HepG2 (cell line): ENCODE data around the gene AMZ2. TPM values are rescaled to one million over a fixed set of nuclear protein-coding genes. Genes with fewer than 3 reads are reported as not detected.
A peak's percentile ranks its signal among the peaks of the same experiment; 100 is the strongest.
"Not testable (repeated sequence)": the region's sequence is repeated elsewhere in the genome, so short reads cannot be mapped to it uniquely, and the experiment has no call there.

Experiments used
- ARID5B ChIP-seq: IDR thresholded peaks from 2 replicates; pipeline ENCODE4 v1.4.0; 2020; ENCODE audit warnings: mild to moderate bottlenecking, missing genetic modification reagents
- BCL6 ChIP-seq: IDR thresholded peaks from 2 replicates; pipeline ENCODE4 v1.6.1; 2016; ENCODE audit warnings: missing genetic modification reagents, missing compliant biosample characterization
- CEBPB ChIP-seq: IDR thresholded peaks from 2 replicates; pipeline ENCODE4 v1.6.1; 2011; ENCODE audit warnings: low read depth, low read length, improper control_type of control experiment, borderline replicate concordance
- ELF3 ChIP-seq: IDR thresholded peaks from 2 replicates; pipeline ENCODE4 v1.6.1; 2016; ENCODE audit warnings: missing genetic modification reagents, missing compliant biosample characterization
- FOSL2 ChIP-seq: sonication (generic); formaldehyde crosslinking; IDR thresholded peaks from 2 replicates; pipeline ENCODE4 v1.4.0; 2020; ENCODE audit warnings: missing genetic modification reagents
- FOXA1 ChIP-seq, 2 experiments: fragments of 450-650 bp in 1 of 2; sonication (generic) in 1 of 2; formaldehyde crosslinking in 1 of 2; IDR thresholded peaks; 2 replicates each; pipeline versions ENCODE4 v1.4.0 to v1.6.1; 2016 to 2020; ENCODE audit warnings: missing genetic modification reagents in 1 of 2
- HOXA5 ChIP-seq: sonication (generic); formaldehyde crosslinking; IDR thresholded peaks from 2 replicates; pipeline ENCODE4 v1.4.0; 2020; ENCODE audit warnings: missing genetic modification reagents
- KDM4B ChIP-seq: sonication (generic); formaldehyde crosslinking; IDR thresholded peaks from 2 replicates; pipeline ENCODE4 v1.4.0; 2020; ENCODE audit warnings: missing genetic modification reagents
- MNT ChIP-seq: fragments of 450-650 bp; IDR thresholded peaks from 2 replicates; pipeline ENCODE4 v1.6.1; 2016
- PATZ1 ChIP-seq: sonication (generic); formaldehyde crosslinking; IDR thresholded peaks from 2 replicates; pipeline ENCODE4 v1.4.0; 2020; ENCODE audit warnings: missing genetic modification reagents
- PRDM15 ChIP-seq: sonication (generic); formaldehyde crosslinking; IDR thresholded peaks from 2 replicates; pipeline ENCODE4 v1.4.0; 2020; ENCODE audit warnings: missing genetic modification reagents
- SKI ChIP-seq: fragments of 450-650 bp; IDR thresholded peaks from one replicate; pipeline ENCODE4 v1.6.1; 2018; ENCODE audit warnings: mild to moderate bottlenecking; ENCODE audit not compliant: partially characterized antibody
- SOX13 ChIP-seq, 3 experiments: fragments of 450-650 bp in 1 of 3; sonication (generic) in 1 of 3; formaldehyde crosslinking in 1 of 3; IDR thresholded peaks in 2 of 3; conservative IDR thresholded peaks in 1 of 3; 2 replicates each; pipeline versions ENCODE4 v1.5.0 to v1.6.1; 2016 to 2020; ENCODE audit warnings: antibody characterized with exemption in 1 of 3, mild to moderate bottlenecking in 1 of 3, missing compliant biosample characterization in 1 of 3, missing genetic modification reagents in 1 of 3, moderate library complexity in 1 of 3
- ZNF331 ChIP-seq: sonication (generic); formaldehyde crosslinking; IDR thresholded peaks from 2 replicates; pipeline ENCODE4 v1.4.0; 2020; ENCODE audit warnings: missing genetic modification reagents
- ZNF614 ChIP-seq: IDR thresholded peaks from 2 replicates; pipeline ENCODE4 v1.6.1; 2018; ENCODE audit warnings: missing biosample characterization, missing genetic modification reagents, inconsistent platforms, borderline replicate concordance
- ZNF652 ChIP-seq: IDR thresholded peaks from 2 replicates; pipeline ENCODE4 v1.6.1; 2016; ENCODE audit warnings: low read depth, borderline replicate concordance
- polyA plus RNA-seq, 8 experiments: library from polyadenylated mRNA; depleted of rRNA in 3 of 8; stranded (reverse) in 7 of 8; unstranded in 1 of 8; fragments of >200 nt; fragmentation: Illumina TruSeq in 4 of 8; extraction: Trizol in 4 of 8; gene quantifications; 2 replicates each; pipeline versions ENCODE4 v1.2.1 to v1.2.3, GENCODE V29; 2011 to 2016; ENCODE audit warnings: low read depth in 4 of 8, missing spikeins in 1 of 8, mixed read lengths in 1 of 8; ENCODE audit not compliant: insufficient read depth in 1 of 8
- total RNA-seq, 5 experiments: library from RNA; depleted of rRNA; stranded (reverse); fragments of >200 nt; fragmentation: Illumina TruSeq; extraction: Trizol; gene quantifications; 2 replicates each; pipeline ENCODE4 v1.2.3, GENCODE V29; 2016; ENCODE audit warnings: low read depth in 1 of 5

The AMZ2 gene
- total and polyA plus RNA-seq, 2 of the 13 experiments (the other 11 are each of a cell fraction or from before 2014, with no cell fraction given): 86.9 to 90.2 TPM

GRCh38 chr17:68265833-68266232 is 18.0 kb downstream of the AMZ2 start (continued):
- TF ChIP-seq PRDM15 (0 out of 2 replicates have a peak, but pooled peaks have one; percentile 16), PATZ1 (CRISPR knock-in tag) (peak; percentile 44; the same call in 1 of the 2 replicates), CEBPB (peak; percentile 85), KDM4B (CRISPR knock-in tag) (0 out of 2 replicates have a peak, but pooled peaks have one; percentile 38), FOSL2 (peak; percentile 36), FOXA1 (IDR thresholded peaks at IDR 0.05) (peak; percentile 70), FOXA1 (CRISPR knock-in tag; IDR thresholded peaks at IDR 0.05) (peak; percentile 95), SKI (peak; percentile 69), ZNF331 (CRISPR knock-in tag) (peak; percentile 61; the same call in 1 of the 2 replicates), SOX13 (CRISPR knock-in tag; conservative IDR thresholded peaks at IDR 0.05 in 1 of 2, IDR thresholded peaks at IDR 0.05 in 1 of 2) (peak in 1 of 2 experiments; percentile 64; a peak in 1 of 4 replicates), ZNF652 (CRISPR knock-in tag) (peak; percentile 71; the same call in 1 of the 2 replicates), HOXA5 (CRISPR knock-in tag) (0 out of 2 replicates have a peak, but pooled peaks have one; percentile 28), ELF3 (CRISPR knock-in tag) (peak; percentile 68), BCL6 (peak; percentile 85), ZNF614 (CRISPR knock-in tag) (0 out of 2 replicates have a peak, but pooled peaks have one; percentile 36), ARID5B (CRISPR knock-in tag) (peak; percentile 94), MNT (0 out of 2 replicates have a peak, but pooled peaks have one; percentile 33)
- not testable (repeated sequence) for TF ChIP-seq SOX13 (IDR thresholded peaks at IDR 0.05)
